Skin of body (tissue), 2 donors: ENCODE data around the gene IL16. TPM values are rescaled to one million over a fixed set of nuclear protein-coding genes. Genes with fewer than 3 reads are reported as not detected.
"Not testable (repeated sequence)": the region's sequence is repeated elsewhere in the genome, so short reads cannot be mapped to it uniquely, and the experiment has no call there.

Source experiments
- DNase-seq: peaks from one replicate; lab custom pipeline; 2025; lab: John Stamatoyannopoulos, UW
- total RNA-seq: library from RNA; depleted of rRNA; stranded (reverse); fragments of >200 nt; gene quantifications from one replicate; pipeline ENCODE4 v1.2.3, GENCODE V29; 2014

The IL16 gene
- 8.9 TPM for total RNA-seq

DNA sequence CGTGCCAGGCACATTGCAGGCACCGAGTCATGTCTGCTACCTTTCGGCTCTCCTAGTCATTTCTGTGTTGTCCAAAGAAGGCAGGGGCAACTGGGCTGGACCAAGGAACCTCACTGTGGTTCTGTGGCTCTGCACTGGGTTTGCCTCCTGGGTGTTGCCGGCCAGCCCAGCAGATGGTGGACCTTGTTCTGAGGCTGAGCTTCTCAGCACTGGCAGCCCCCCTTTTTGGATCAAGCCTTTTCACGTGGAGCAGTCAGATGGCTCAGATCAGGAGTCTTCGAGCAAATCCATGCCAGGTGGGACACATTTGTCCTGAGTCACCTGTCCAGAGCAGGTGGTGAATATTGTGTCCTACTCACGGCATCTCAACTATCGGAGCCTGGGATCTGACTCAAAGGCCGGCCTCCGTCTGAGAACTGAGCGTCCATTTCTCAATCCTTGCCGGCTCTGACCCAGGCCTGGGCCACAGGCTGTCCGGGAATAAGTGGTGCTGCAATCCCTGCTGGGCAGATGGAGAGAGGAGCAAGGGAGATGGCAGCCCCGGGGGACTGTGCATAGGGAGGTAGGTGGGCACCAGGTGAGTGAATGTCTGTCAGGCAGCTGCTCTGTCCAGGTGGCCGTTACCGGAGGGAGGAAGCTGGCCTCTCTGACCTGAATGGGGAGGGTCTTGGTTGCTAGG is at the start of gene IL16:
Gene IL16 (plus strand): TSS at position 304 of the 679 bp plus-strand sequence. CDS start 28,521 bp downstream, outside the sequence.
- no peak for DNase-seq

DNA sequence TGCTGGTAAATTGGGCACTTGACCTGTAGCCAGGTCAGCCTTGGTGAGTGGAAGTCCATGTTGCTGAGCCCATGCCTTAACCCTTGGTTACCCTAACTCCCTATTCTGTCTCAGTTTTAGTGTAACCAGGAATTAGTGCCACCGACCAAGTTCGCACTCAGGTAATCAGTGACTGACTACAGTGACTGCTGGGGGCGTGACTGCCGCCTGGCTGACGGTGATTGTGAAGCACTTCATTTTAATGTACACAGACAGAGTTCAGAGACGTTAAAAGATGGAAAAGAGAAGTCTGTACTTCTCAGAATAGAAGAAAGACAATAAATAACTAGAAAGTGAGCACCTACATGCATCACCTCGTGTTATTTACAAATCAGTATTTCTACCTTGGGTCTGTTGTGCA is 45.3 kb upstream of the IL16 start:
- DNase-seq, result no peak

- DNase-seq, result no peak
Observed at GRCh38 chr15:81152339-81152738, 44.3 kb upstream of the IL16 start.

GRCh38 chr15:81152799-81153198 is 43.9 kb upstream of the IL16 start:
- DNase-seq, result no peak

DNA sequence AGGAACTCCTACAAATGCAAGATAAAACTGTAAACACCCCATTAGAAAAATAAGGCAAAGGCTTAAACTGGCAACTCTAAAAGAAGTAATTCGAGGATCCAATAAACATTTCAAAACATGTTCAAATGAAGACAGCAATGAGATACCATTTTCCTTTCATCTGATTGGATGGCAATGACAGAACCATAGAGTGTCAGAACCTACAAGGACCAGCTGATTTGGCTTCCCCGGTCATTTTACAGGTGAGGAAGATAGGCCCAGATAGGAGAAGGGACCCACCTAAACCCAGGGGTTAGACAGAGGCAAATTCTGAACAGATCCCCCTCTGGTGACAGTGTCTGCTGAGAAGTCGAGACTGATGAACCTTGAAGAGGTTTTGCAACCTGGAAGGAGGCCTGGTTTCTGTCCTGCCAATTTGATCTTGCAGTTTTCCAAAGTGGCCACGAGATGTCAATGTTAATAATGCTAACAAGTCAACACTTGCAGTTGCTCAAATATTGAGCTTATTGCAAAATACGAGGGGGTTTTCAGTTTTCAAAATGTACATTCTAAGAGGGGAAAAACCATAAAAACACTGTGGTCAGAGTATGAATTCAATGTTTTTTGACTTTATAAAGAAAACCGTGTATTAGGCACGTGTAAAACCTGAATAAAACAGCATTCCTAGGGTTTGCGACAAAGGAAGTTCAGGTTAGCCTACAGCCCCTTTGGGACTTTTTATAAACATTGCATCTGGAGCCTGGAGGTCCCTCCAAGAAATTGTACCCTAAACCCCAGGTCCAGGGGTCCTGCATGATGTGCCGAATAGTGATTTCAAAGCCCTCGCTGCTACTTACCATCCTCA is 41.1 kb upstream of the IL16 start:
- peak; percentile 72 for DNase-seq

DNA sequence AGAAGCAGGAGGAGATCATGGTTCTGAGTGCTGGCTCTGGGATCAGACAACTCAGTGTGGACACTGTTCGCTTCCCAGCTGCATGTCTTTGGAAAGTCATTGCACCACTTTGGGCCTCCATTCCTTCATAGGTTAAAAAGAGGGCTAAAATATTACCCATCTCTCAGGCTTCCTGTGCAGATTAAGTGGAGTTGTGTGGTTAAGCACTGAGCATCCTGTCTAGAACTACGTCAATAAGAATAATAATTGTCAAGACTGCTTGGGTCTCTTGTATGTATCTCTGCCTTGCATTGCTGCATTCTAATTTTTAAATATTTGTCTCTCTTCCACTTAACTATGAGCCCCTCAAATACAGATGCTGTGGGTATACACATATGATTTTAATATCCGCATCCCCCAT is 40.4 kb upstream of the IL16 start:
- DNase-seq, result peak; percentile 38

DNA sequence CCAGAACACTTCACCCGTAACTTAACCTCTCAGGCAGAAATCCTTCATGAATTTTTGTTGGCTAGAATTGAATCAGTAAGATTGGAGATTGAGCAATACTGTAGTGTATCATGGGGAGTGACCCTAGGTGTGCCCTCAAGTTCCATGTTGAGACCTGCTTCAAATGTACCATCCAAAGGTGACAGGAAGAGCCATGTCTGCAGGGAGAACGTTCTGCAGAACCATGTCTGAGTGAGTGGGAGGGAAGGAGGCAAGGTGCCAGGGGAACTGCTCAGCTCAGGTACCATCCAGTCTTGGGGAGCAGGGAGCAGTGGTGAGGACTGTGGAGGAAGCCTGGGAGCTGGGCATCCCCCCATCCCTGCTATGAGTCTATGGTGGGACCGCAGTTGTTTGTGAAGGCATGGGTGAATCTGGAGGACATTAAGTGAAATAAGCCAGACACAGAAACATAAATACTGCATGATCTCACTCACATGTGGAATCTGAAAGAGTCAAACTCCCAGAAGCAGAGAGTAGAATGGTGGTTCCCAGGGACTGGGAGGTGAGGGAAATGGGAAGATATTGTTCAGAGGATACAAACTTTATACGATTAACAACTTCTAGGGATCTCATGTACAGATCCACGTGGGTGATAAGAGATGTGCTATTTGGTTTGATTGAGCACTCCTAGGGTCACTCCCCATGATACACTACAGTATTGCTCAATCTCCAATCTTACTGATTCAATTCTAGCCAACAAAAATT is 39.3 kb upstream of the IL16 start:
- DNase-seq, result peak; percentile 73

- no peak for DNase-seq
Observed at GRCh38 chr15:81157939-81158223, 38.8 kb upstream of the IL16 start.

DNA sequence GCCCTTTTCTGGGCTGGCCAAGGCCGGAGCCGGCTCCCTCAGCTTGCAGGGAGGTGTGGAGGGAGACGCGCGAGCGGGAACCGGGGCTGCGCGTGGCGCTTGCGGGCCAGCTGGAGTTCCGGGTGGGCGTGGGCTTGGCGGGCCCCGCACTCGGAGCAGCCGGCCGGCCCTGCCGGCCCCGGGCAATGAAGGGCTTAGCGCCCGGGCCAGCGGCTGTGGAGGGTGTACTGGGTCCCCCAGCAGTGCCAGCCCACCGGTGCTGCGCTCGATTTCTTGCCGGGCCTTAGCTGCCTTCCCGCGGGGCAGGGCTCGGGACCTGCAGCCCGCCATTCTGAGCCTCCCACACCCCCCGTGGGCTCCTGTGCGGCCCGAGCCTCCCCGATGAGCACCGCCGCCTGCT is 38.1 kb upstream of the IL16 start:
- DNase-seq, result not testable (repeated sequence)

DNA sequence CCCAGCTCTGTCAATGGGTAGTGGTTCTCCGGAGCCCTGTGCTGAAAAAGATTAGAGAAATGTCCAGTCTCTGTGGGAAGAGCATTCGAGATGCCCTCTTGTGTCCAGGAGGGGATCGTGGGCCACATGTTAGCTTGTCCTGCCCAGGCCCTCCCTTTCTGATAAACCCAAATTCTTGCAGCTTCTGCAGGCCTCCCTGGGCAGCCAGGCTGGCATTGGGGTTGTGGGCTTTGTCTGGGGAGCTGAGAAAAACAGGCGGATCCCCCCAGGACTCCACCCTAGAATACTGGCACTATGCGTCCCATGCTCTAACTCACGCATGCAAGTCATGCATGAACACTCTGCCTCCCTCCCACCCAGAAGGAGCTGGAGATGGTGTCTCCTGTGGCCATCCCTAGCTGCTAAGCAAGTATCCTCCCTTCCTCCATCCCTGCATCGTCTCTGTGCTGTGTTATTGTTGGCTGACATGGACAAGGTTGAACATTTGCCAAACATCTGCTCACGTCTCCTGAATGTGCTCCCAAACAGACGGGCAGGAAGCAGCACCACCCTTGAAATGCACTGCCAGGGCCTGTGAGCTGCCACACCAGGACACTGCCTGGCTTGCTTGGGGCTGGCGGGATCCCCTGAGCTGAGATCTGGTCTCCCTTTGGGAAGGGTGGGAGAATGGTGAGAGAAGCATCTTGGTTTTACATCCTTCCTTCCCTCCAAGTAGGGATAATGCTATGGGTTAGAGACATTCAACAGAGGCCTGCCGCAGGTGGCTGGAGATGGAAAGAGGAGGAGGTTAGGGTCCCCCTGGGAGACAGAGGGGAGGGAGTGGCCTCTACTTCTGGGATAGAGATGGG is 36.1 kb upstream of the IL16 start:
- DNase-seq, result peak; percentile 95

DNA sequence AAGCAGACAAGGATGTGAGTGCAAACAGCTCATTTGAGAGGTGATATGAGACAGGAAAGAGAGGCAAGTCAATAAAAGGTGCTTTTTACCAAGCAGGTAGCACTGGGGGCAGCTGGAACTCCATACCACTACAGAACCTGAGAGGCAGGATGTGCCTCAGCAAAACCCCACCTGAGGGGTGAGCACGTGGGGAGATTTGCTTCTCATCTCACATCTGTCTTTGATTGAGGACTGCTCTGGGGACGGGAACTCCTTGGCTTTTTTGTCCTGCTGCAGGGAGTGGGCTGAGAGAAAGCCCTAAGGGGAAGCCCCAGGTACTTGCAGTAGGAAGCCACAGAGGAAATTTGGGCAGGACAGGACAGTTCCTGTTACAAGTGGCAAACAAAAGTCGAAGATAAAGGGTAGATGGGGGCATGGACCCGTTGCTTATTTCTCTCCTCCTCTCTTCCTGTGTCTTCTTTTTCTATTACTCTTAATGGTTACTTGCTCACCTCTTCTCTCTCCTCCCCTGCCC is 35.5 kb upstream of the IL16 start:
- no peak for DNase-seq

GRCh38 chr15:81161851-81162250 is 34.8 kb upstream of the IL16 start:
- no peak for DNase-seq

- peak; percentile 29 for DNase-seq
Observed at GRCh38 chr15:81163961-81164800, 32.5 kb upstream of the IL16 start.

- no peak for DNase-seq
Observed at GRCh38 chr15:81165535-81165934, 31.1 kb upstream of the IL16 start.

DNA sequence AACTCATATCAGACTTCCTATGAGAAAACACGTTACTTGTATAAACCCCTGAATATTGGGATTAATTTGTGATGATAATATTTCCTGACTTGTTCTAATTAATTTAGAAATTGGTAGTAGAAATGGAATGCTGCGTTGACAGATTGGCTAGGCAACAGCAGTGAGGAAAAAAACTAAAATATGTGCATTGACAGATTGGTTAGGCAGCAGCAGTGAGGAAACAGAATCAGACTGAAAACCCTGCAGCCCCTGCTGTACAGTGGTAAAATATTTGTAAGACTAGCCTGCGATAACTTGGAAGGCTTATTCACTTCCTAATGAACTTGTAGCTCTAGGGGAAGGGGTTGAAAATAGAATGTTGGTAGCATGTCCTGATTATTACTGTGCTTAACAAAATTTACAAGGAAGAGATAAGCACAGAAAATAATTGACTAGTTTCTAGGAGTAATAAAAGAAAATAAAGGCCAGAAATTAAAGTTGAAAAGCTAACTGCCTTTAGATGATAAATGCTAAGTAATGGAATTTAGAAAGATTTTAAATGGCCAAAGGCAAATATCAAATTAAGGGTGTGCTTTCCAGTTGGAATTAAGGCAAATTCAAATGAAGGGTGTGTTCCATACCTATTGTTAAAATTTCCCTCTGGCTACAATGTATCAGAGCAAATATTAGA is 29.9 kb upstream of the IL16 start:
- no peak for DNase-seq

DNA sequence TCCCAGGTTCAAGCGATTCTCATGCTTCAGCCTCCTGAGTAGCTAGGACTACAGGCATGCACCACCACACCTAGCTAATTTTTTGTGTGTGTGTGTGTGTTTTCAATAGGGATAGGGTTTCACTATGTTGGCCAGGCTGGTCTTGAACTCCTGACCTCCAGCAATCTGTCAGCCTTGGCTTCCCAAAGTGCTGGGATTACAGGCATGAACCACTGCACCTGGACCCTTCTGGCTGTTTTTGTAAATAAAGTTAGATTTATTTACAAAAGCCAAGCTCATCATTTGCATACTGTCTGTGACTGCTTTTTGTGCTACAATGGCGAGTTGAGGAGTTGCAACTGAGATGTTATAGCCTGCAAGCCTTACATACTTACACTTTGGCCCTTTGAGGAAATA is 28.6 kb upstream of the IL16 start:
- no peak for DNase-seq

GRCh38 chr15:81168644-81169043 is 28.0 kb upstream of the IL16 start:
- DNase-seq, result no peak

GRCh38 chr15:81170511-81170910 is 26.2 kb upstream of the IL16 start:
- DNase-seq, result peak; percentile 39

DNA sequence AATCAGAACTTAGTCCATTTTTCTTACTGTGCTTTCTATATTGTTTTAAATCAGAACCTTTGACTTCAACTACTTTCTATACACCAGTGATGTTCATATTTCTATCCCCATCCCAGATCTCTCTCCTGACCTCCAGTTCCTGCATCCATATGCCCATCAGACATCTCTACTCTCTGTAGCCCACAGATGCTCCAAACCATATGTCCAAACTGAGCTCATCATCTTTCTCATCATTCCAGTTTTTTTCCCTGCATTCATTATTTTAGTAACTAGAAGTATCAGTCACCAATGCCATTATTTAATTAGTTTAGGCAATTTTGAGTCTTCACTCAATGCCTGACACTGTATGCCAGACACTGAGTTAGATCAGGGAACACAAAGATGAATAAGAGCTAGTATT is 25.4 kb upstream of the IL16 start:
- DNase-seq, result no peak
